ENCODE data around the gene MAN2A1.

GRCh38 chr5:109678447-109678846 lies 11.3 kb upstream of the MAN2A1 start:
- no peak for TF ChIP-seq YY2 (tag by site-specific recombination; IDR thresholded peaks at IDR 0.05)
- no peak for TF ChIP-seq CTCF (tag by site-specific recombination; IDR thresholded peaks at IDR 0.05)
- TF ChIP-seq GLIS1 (tag by site-specific recombination; IDR thresholded peaks at IDR 0.05): no peak
- no peak for TF ChIP-seq ZNF433 (tag by site-specific recombination; IDR thresholded peaks at IDR 0.05; ENCODE audit: low read depth)
- no peak for TF ChIP-seq TSHZ1 (tag by site-specific recombination; IDR thresholded peaks at IDR 0.05; ENCODE audit: borderline replicate concordance)
- TF ChIP-seq MYNN (tag by site-specific recombination; IDR thresholded peaks at IDR 0.05; ENCODE audit: borderline replicate concordance): no peak
- TF ChIP-seq, protein P1, sequence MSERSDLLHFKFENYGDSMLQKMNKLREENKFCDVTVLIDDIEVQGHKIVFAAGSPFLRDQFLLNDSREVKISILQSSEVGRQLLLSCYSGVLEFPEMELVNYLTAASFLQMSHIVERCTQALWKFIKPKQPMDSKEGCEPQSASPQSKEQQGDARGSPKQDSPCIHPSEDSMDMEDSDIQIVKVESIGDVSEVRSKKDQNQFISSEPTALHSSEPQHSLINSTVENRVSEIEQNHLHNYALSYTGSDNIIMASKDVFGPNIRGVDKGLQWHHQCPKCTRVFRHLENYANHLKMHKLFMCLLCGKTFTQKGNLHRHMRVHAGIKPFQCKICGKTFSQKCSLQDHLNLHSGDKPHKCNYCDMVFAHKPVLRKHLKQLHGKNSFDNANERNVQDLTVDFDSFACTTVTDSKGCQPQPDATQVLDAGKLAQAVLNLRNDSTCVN (tag by site-specific recombination; optimal IDR thresholded peaks at IDR 0.05): no peak
- no peak for TF ChIP-seq ZNF274 (IDR thresholded peaks at IDR 0.05; ENCODE audit: low read length)
- no peak for TF ChIP-seq ZNF274 (tag by site-specific recombination; IDR thresholded peaks at IDR 0.05; ENCODE audit: borderline replicate concordance)
- TF ChIP-seq, protein P2, sequence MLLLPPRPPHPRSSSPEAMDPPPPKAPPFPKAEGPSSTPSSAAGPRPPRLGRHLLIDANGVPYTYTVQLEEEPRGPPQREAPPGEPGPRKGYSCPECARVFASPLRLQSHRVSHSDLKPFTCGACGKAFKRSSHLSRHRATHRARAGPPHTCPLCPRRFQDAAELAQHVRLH (tag by site-specific recombination; IDR thresholded peaks at IDR 0.05): no peak
- no peak for TF ChIP-seq ZNF561 (tag by site-specific recombination; IDR thresholded peaks at IDR 0.05; ENCODE audit: borderline replicate concordance)
- no peak for TF ChIP-seq REST (tag by site-specific recombination; IDR thresholded peaks at IDR 0.05)
